HCT116 (cell line): ENCODE measurements around the gene FTCDNL1. TPM values are rescaled to one million over a fixed set of nuclear protein-coding genes. Genes with fewer than 3 reads are reported as not detected.

Experiments used
- ATAC-seq: fragments of 200-7000 bp; cut with Tn5 transposase; 2 replicates; pipeline ENCODE4 v1.9.1; 2020; ENCODE audit warnings: mild to moderate bottlenecking, moderate library complexity
- BruUV-seq: library from RNA; stranded (reverse); fragments of 400-500 nt; replicated peaks from 2 replicates; lab custom pipeline; 2021; lab: Mats Ljungman, UMichigan
- CTCF ChIA-PET: fragments of 300-600 bp; sonication (Branson Sonifier 250); formaldehyde crosslinking; loops from one replicate; lab custom pipeline; 2021; ENCODE audit warnings: antibody characterized with exemption; lab: Charles Lee
- POLR2A ChIA-PET: fragments of 300-600, 350-600 bp; sonication (Branson Sonifier 250); formaldehyde crosslinking; loops from one replicate; lab custom pipeline; 2021; ENCODE audit warnings: antibody characterized with exemption; lab: Charles Lee
- RAD21 ChIA-PET, 2 experiments: fragments of 300-600 bp; sonication (Branson Sonifier 250); formaldehyde crosslinking; loops; one replicate each; lab custom pipeline; 2023; ENCODE audit warnings: low total read pairs in 2 of 2; ENCODE audit not compliant: uncharacterized antibody in 2 of 2, unreplicated experiment in 2 of 2, low non-redundant PET in 1 of 2; lab: Charles Lee
- DNase-seq: peaks from one replicate; pipeline ENCODE4 v3.0.0-alpha.2; 2010; ENCODE audit warnings: low read depth, low spot score
- H2AFZ ChIP-seq: fragments of 200-600 bp; shearing (Covaris generic), sonication (generic); 2 replicates; pipeline ENCODE4 v1.6.1; 2017; ENCODE audit warnings: low read depth, mixed run types, mixed read lengths, antibody characterized with exemption, low read length; ENCODE audit not compliant: poor library complexity, severe bottlenecking
- H3K27ac ChIP-seq: 2 replicates; pipeline ENCODE4 v1.5.1; 2012; ENCODE audit warnings: low read depth, low read length
- H3K27me3 ChIP-seq: fragments of 200-600 bp; sonication (generic); 2 replicates; pipeline ENCODE4 v1.6.1; 2016; ENCODE audit warnings: mixed run types, low read length, mixed read lengths; ENCODE audit not compliant: insufficient read depth
- H3K36me3 ChIP-seq, 2 experiments: fragments of 200-500 bp in 1 of 2; fragments of 200-600 bp in 1 of 2; sonication (Bioruptor generic) in 1 of 2; sonication (generic) in 1 of 2; 2 replicates each; pipeline versions ENCODE4 v1.5.1 to v1.6.1; 2014 to 2016; ENCODE audit warnings: low read length in 2 of 2, inconsistent platforms in 1 of 2, mixed read lengths in 1 of 2, mixed run types in 1 of 2; ENCODE audit not compliant: insufficient read depth in 2 of 2, control insufficient read depth in 1 of 2
- H3K4me1 ChIP-seq, 2 experiments: fragments of 200-600 bp in 1 of 2; sonication (generic) in 1 of 2; 2 replicates each; pipeline versions ENCODE4 v1.5.1 to v1.6.1; 2012 to 2017; ENCODE audit warnings: low read length in 2 of 2, inconsistent platforms in 1 of 2, mild to moderate bottlenecking in 1 of 2, mixed read lengths in 1 of 2, mixed run types in 1 of 2, moderate library complexity in 1 of 2; ENCODE audit not compliant: insufficient read depth in 2 of 2, control insufficient read depth in 1 of 2
- H3K4me2 ChIP-seq: fragments of 200-600 bp; sonication (generic); 2 replicates; pipeline ENCODE4 v1.6.1; 2017; ENCODE audit warnings: mixed run types, low read length, mixed read lengths
- H3K4me3 ChIP-seq, 2 experiments: fragments of 200-600 bp in 1 of 2; sonication (generic) in 1 of 2; replicated peaks in 1 of 2; 2 replicates each; pipeline ENCODE4 v1.5.1; 2011 to 2016; ENCODE audit warnings: low read length in 2 of 2, control low read depth in 1 of 2, low read depth in 1 of 2, mild to moderate bottlenecking in 1 of 2, mixed read lengths in 1 of 2, mixed run types in 1 of 2
- H3K79me2 ChIP-seq: fragments of 200-600 bp; sonication (generic); 2 replicates; pipeline ENCODE4 v1.6.1; 2017; ENCODE audit warnings: mild to moderate bottlenecking, mixed run types, low read length, moderate library complexity, mixed read lengths; ENCODE audit not compliant: insufficient read depth
- H3K9ac ChIP-seq: fragments of 200-600 bp; sonication (generic); 2 replicates; pipeline ENCODE4 v1.6.1; 2016; ENCODE audit warnings: low read length, mixed read lengths
- H3K9me2 ChIP-seq: fragments of 200-600 bp; sonication (generic), shearing (Covaris generic); 2 replicates; pipeline ENCODE4 v1.6.1; 2017; ENCODE audit warnings: mixed run types, mild to moderate bottlenecking, moderate library complexity; ENCODE audit not compliant: insufficient read depth
- H3K9me3 ChIP-seq, 2 experiments: fragments of 200-500 bp in 1 of 2; fragments of 200-600 bp in 1 of 2; sonication (Bioruptor generic) in 1 of 2; sonication (generic) in 1 of 2; 2 replicates each; pipeline ENCODE4 v1.6.1; 2014 to 2017; ENCODE audit warnings: low read length in 2 of 2, mixed read lengths in 2 of 2, inconsistent platforms in 1 of 2, low read depth in 1 of 2, mild to moderate bottlenecking in 1 of 2, mixed run types in 1 of 2, moderate library complexity in 1 of 2; ENCODE audit not compliant: control insufficient read depth in 1 of 2, insufficient read depth in 1 of 2
- H4K20me1 ChIP-seq: fragments of 200-600 bp; sonication (generic), shearing (Covaris generic); 2 replicates; pipeline ENCODE4 v1.6.1; 2017; ENCODE audit warnings: mixed run types, mild to moderate bottlenecking, moderate library complexity; ENCODE audit not compliant: insufficient read depth
- ATF3 ChIP-seq: IDR thresholded peaks from 2 replicates; pipeline ENCODE4 v1.6.1; 2012
- CBX3 ChIP-seq: IDR thresholded peaks from 2 replicates; pipeline ENCODE4 v1.6.1; 2012; ENCODE audit warnings: low read depth
- CEBPB ChIP-seq: IDR thresholded peaks from 2 replicates; pipeline ENCODE4 v1.6.1; 2012; ENCODE audit warnings: low read depth
- EZH2phosphoT487 ChIP-seq: fragments of 200-600 bp; IDR thresholded peaks from 2 replicates; pipeline ENCODE4 v1.6.1; 2018; ENCODE audit warnings: antibody characterized with exemption, borderline replicate concordance
- JUND ChIP-seq: IDR thresholded peaks from 2 replicates; pipeline ENCODE4 v1.6.1; 2012
- POLR2AphosphoS5 ChIP-seq: IDR thresholded peaks from 2 replicates; pipeline ENCODE4 v1.6.1; 2011; ENCODE audit warnings: mild to moderate bottlenecking, low read depth, low read length, moderate library complexity
- RAD21 ChIP-seq: IDR thresholded peaks from 2 replicates; pipeline ENCODE4 v1.6.1; 2012; ENCODE audit warnings: low read depth, mild to moderate bottlenecking
- REST ChIP-seq: IDR thresholded peaks from 2 replicates; pipeline ENCODE4 v1.6.1; 2012; ENCODE audit warnings: low read depth
- SIN3A ChIP-seq: IDR thresholded peaks from 2 replicates; pipeline ENCODE4 v1.6.1; 2012; ENCODE audit warnings: low read depth
- SRF ChIP-seq: IDR thresholded peaks from 2 replicates; pipeline ENCODE4 v1.6.1; 2012; ENCODE audit warnings: low read depth
- TCF7L2 ChIP-seq: IDR thresholded peaks from 2 replicates; pipeline ENCODE4 v1.7.0; 2011; ENCODE audit warnings: borderline replicate concordance, inconsistent platforms; ENCODE audit not compliant: insufficient read depth, insufficient read length; ENCODE audit errors: extremely low read depth
- ZBTB33 ChIP-seq: IDR thresholded peaks from 2 replicates; pipeline ENCODE4 v1.6.1; 2011; ENCODE audit warnings: mild to moderate bottlenecking, low read length, moderate library complexity; ENCODE audit not compliant: insufficient replicate concordance; ENCODE audit errors: extremely low read depth
- ZFX ChIP-seq: fragments of 450-650 bp; IDR thresholded peaks from 2 replicates; pipeline ENCODE4 v1.6.1; 2017
- ZNF274 ChIP-seq: fragments of 200-500 bp; sonication (Bioruptor generic); IDR thresholded peaks from 2 replicates; pipeline ENCODE4 v1.6.1; 2014; ENCODE audit warnings: mild to moderate bottlenecking, low read depth, low read length, inconsistent platforms
- intact Hi-C: fragments of 100-400 bp; cut with micrococcal nuclease; formaldehyde crosslinking; loops from 2 replicates; pipeline ENCODE4 v1.10.0; 2022
- total RNA-seq: library from RNA; stranded (reverse); gene quantifications from one replicate; pipeline ENCODE4 v1.2.1, GENCODE V29; 2021; ENCODE audit not compliant: unreplicated experiment

The FTCDNL1 gene
- total RNA-seq, 1 experiment from 2014 or later: 2.6 TPM

- intact Hi-C loops: no loop called here
- no peaks in the 10 kb centered on the region for H3K79me2 ChIP-seq
- no peak overlapping the region for H2AFZ ChIP-seq
- RAD21 ChIA-PET: no interaction called here
- CTCF ChIA-PET: no interaction called here
- H3K4me3 ChIP-seq: no peak overlapping the region
- no peaks in the 10 kb centered on the region for H3K27me3 ChIP-seq
- ATAC-seq (no peak), DNase-seq (no peak)
- no TSS peak for BruUV-seq
- POLR2A ChIA-PET: no interaction called here
- H3K27ac ChIP-seq: no peak overlapping the region
- no peak overlapping the region for H3K4me2 ChIP-seq
- H3K9me3 ChIP-seq: no peaks in the 10 kb centered on the region
- H3K9me2 ChIP-seq: no peaks in the 10 kb centered on the region
- H3K36me3 ChIP-seq: no peaks in the 10 kb centered on the region
- H3K4me1 ChIP-seq: no peaks in the 10 kb centered on the region
- TF ChIP-seq RAD21 (no peak), ZNF274 (no peak), POLR2AphosphoS5 (no peak), SIN3A (no peak), EZH2phosphoT487 (no peak), REST (no peak), ATF3 (no peak), CEBPB (no peak), ZBTB33 (no peak), CBX3 (no peak), ZFX (no peak), TCF7L2 (no peak), SRF (no peak), JUND (no peak)
- no peaks in the 10 kb centered on the region for H4K20me1 ChIP-seq
- H3K9ac ChIP-seq: no peak overlapping the region
Observed at GRCh38 chr2:199764273-199764800, 86.7 kb downstream of the FTCDNL1 start.
